Activated CD4-positive, alpha-beta T cell treated with anti-CD3 and anti-CD28 coated beads, Interleukin-2, amount 10 ng/mL, durations not matched to agents 7 days and 5 days (primary cell): ENCODE results near the gene CFAP107. TPM values are rescaled to one million over a fixed set of nuclear protein-coding genes. Genes with fewer than 3 reads are reported as not detected.

ENCODE experiments used
- CTCF ChIA-PET: fragments of 350-600 bp; sonication (Branson Sonifier 250); formaldehyde crosslinking; loops from one replicate; lab custom pipeline; 2021; ENCODE audit warnings: antibody characterized with exemption; lab: Charles Lee
- POLR2A ChIA-PET: fragments of 350-600 bp; sonication (Branson Sonifier 250); formaldehyde crosslinking; loops from one replicate; lab custom pipeline; 2021; ENCODE audit warnings: antibody characterized with exemption; lab: Charles Lee
- DNase-seq: peaks from one replicate; pipeline ENCODE4 v3.0.0-alpha.2; 2020
- H3K27ac Mint-ChIP-seq: one replicate; pipeline ENCODE4 v1.8.0; 2021; ENCODE audit warnings: mild to moderate bottlenecking, moderate library complexity, mixed read lengths
- H3K27me3 Mint-ChIP-seq: one replicate; pipeline ENCODE4 v1.8.0; 2021; ENCODE audit warnings: mixed read lengths
- H3K36me3 Mint-ChIP-seq: one replicate; pipeline ENCODE4 v1.8.0; 2021; ENCODE audit warnings: low read depth, mixed read lengths
- H3K4me1 Mint-ChIP-seq: one replicate; pipeline ENCODE4 v1.8.0; 2021; ENCODE audit warnings: mixed read lengths
- H3K4me3 Mint-ChIP-seq: one replicate; pipeline ENCODE4 v1.8.0; 2021; ENCODE audit warnings: mild to moderate bottlenecking, moderate library complexity, mixed read lengths
- H3K9me3 Mint-ChIP-seq: one replicate; pipeline ENCODE4 v1.8.0; 2021; ENCODE audit warnings: mixed read lengths
- total RNA-seq, 2 experiments: library from RNA; stranded (reverse); gene quantifications; one replicate each; pipeline ENCODE4 v1.2.3, GENCODE V29; 2021

Gene CFAP107
- total RNA-seq, 2 experiments from 2014 or later = not detected

DNA sequence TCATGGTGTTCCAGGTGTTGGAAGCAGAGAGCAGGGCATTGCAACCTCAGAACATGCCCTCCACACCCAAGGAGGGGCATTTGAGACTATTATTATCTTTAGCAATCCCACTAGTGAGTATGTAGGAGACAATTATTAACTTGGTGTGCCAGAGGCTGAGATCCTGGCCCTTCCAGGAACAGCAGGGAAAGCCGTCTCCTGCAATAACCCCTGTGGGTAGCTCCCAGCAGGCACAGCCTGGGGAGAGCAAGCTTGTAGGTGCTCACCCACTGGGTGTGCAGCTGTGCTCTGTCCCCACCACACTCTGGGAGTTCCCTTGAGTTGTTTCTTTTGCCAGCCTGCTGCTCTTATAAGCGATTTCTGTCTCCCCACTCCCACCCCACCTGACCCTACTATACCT is 10.3 kb downstream of the CFAP107 start:
- ChIA-PET CTCF (no interaction called here), POLR2A (no interaction called here)
- H3K4me3 Mint-ChIP-seq = no peak overlapping the region
- H3K4me1 Mint-ChIP-seq = no peaks in the 10 kb centered on the region
- no peaks in the 10 kb centered on the region for H3K9me3 Mint-ChIP-seq
- DNase-seq = no peak
- no peaks in the 10 kb centered on the region for H3K36me3 Mint-ChIP-seq
- no peak overlapping the region for H3K27ac Mint-ChIP-seq
- H3K27me3 Mint-ChIP-seq = peaks cover 12% of the 10 kb centered on the region

DNA sequence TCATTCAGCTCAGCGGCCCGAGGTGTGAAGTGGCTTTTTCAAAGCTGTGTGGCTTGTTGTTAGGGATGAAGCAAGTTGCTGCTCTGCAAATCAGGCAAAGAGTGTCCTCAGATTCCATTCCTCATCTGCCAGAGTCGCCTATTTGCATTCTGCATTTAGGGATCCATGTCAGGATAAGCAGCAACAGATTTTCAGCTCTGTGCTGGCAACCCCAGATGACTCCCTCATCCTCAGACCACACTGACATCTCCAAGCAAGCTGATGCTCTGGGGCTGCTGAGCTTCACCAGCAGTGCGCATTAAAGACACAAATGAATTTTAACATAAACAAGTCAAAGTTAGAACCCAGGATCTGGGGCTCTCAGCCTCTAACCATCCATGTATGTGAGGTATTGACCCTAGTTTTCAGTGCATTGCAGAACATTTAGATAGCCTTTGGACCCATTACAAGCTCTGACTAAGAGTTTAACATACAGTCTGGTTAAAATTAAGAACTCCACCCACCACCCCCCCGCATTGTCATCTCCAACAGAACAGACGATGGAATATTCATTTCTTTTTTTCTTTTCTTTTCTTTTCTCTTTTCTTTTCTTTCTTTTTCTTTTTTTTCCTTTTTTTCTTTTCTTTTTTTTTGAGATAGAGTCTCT is 10.9 kb downstream of the CFAP107 start:
- Mint-ChIP-seq H3K27me3 (peaks cover 8% of the 10 kb centered on the region), H3K4me1 (no peaks in the 10 kb centered on the region), H3K36me3 (no peaks in the 10 kb centered on the region), H3K27ac (no peak overlapping the region), H3K4me3 (no peak overlapping the region), H3K9me3 (no peaks in the 10 kb centered on the region)
- CTCF ChIA-PET = no interaction called here
- DNase-seq = no peak
- POLR2A ChIA-PET = no interaction called here

DNA sequence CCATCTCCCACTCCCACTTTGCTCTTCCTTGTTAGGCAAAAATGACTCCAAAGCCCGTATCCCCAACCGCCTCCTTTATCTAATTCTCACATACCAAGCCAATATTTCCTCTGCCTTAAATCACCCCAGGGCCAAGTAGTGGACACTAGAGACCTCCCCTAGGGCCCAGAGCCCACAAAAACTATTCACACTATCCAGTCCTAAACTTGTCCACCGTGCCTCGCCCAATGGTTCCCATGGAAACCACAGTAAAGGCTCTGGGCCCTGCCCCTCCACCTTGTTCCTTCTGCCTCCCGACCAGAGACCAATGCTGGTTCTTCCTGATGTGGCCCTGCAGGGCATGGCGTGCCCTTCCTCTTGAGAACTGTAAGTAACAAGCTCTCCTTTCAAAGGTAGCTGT is 11.8 kb downstream of the CFAP107 start:
- DNase-seq = no peak
- ChIA-PET POLR2A (no interaction called here), CTCF (no interaction called here)
- H3K27ac Mint-ChIP-seq = no peak overlapping the region
- H3K36me3 Mint-ChIP-seq = no peaks in the 10 kb centered on the region
- H3K9me3 Mint-ChIP-seq = no peaks in the 10 kb centered on the region
- H3K27me3 Mint-ChIP-seq = peaks cover 6% of the 10 kb centered on the region
- H3K4me3 Mint-ChIP-seq = no peak overlapping the region
- H3K4me1 Mint-ChIP-seq = no peaks in the 10 kb centered on the region

DNA sequence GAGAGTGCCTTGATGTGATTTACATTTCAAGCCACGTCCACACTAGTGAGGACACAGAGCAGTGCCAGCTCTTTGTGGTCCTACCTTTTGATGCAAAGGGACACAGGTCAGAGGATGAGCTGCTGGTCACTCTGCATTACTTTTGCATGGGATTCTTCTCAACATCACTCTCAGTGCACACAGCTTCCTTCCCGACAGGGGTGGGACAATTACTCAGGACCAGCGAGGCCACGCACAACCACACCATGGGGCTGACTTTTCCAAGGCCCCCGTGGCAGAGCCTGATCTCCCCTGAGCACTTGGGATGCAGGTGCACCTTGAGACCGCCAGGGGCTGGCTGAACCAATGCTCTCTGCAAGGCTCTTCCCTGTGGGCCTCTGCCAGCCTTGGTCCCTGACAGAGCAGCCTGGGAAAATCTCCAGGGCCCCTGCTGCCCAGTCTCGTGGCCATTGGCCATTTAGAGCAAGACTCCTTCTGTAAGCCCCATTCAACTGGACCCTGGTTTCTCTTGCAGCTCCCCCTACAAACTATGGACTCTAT is 14.3 kb downstream of the CFAP107 start:
- CTCF ChIA-PET = no interaction called here
- no peaks in the 10 kb centered on the region for H3K36me3 Mint-ChIP-seq

DNA sequence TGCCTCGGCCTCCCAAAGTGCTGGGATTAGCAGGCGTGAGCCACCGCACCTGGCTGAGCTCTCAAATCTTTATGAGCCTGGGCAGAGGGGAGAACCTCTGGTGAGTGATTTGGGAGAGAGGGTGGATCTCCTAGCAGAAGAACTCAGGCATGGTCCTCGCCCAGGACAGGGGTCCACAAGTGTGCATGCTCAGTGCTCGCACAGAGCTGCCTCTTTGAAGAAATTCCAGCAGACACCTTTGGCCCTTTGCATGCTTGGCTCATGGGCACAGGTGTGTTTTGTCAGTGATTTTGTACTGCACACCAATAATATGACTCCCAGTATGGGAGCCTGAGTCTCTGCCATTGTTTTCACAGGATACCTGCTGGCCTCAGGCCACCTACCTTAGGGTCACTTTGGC is 15.8 kb downstream of the CFAP107 start:
- Mint-ChIP-seq H3K4me3 (no peak overlapping the region), H3K27me3 (peaks cover 7% of the 10 kb centered on the region), H3K36me3 (no peaks in the 10 kb centered on the region), H3K4me1 (no peaks in the 10 kb centered on the region), H3K9me3 (no peaks in the 10 kb centered on the region), H3K27ac (no peak overlapping the region)
- ChIA-PET CTCF (no interaction called here), POLR2A (no interaction called here)
- DNase-seq = no peak

More for the DNA sequence above, 14.3 kb downstream of the CFAP107 start:
- Mint-ChIP-seq H3K9me3 (no peaks in the 10 kb centered on the region), H3K27me3 (peaks cover 4% of the 10 kb centered on the region), H3K4me1 (no peaks in the 10 kb centered on the region), H3K27ac (no peak overlapping the region), H3K4me3 (no peak overlapping the region)
- DNase-seq = no peak
- POLR2A ChIA-PET = no interaction called here

DNA sequence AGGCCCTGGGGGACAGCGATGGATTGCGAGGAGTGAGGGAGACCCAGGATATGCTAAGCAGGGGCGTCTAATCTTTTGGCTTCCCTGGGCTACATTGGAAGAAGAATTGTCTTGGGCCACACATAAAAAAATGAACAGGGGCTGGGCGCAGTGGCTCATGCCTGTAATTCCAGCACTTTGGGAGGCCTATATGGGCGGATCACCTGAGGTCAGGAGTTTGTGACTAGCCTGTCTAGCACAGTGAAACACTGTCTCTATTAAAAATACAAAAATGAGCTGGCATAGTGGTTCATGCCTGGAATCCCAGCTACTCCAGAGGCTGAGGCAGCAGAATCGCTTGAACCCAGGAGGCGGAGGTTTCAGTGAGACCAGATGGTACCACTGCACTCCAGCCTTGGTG is 16.8 kb downstream of the CFAP107 start:
- H3K4me1 Mint-ChIP-seq = no peaks in the 10 kb centered on the region
- no peak overlapping the region for H3K4me3 Mint-ChIP-seq
- ChIA-PET CTCF (interaction anchor here (1.0 kb wide), 1 partner anchor 12 kb away, joined by 3 read pairs; no protein-coding TSS in a partner anchor), POLR2A (no interaction called here)
- no peak for DNase-seq
- H3K9me3 Mint-ChIP-seq = no peaks in the 10 kb centered on the region
- H3K36me3 Mint-ChIP-seq = no peaks in the 10 kb centered on the region
- H3K27ac Mint-ChIP-seq = no peak overlapping the region
- H3K27me3 Mint-ChIP-seq = peaks cover 11% of the 10 kb centered on the region

DNA sequence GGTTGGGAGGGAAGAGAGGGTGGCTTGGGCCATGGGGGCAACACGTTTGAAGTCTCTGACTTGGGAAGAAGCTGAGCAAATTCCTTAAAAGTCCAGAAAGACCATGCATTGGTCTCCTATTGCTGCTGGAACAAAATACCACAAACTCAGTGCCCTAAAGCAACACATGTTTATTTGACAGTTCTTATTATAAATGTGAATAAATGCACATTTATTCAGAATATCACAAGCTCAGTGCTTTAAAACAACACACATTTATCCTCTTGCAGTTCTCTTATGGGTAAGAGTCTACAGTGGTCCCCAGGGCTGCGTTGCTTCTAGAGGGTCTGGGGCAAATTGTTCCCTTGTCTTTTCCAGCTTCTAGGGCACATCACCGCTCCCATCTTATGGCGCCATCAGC is 17.5 kb downstream of the CFAP107 start:
- H3K9me3 Mint-ChIP-seq = no peaks in the 10 kb centered on the region
- peaks cover 14% of the 10 kb centered on the region for H3K27me3 Mint-ChIP-seq
- H3K4me3 Mint-ChIP-seq = no peak overlapping the region
- H3K27ac Mint-ChIP-seq = no peak overlapping the region
- POLR2A ChIA-PET = no interaction called here
- DNase-seq = no peak
- H3K4me1 Mint-ChIP-seq = no peaks in the 10 kb centered on the region
- H3K36me3 Mint-ChIP-seq = no peaks in the 10 kb centered on the region
- CTCF ChIA-PET = interaction anchor here (1.0 kb wide), 1 partner anchor 11 kb away, joined by 3 read pairs; no protein-coding TSS in a partner anchor

DNA sequence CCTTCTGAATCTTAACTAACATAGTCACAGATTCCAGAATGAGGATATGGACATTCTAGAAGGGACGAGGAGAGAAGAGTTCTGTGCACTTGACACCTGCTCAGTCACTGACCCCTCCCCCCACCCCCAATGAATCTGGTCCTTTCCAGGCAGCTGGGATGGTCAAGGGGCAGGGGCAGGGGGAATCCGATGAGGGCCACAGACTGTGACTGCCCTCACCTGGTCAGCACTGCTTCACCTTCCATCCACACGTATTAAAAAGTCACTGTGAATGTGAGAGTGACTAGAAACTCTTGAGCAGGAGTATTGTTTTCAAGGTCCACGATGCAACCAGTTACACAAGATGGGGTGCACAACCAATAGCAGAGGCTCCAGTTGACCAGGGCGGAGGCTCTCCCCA is 18.0 kb downstream of the CFAP107 start:
- no peaks in the 10 kb centered on the region for H3K9me3 Mint-ChIP-seq
- peaks cover 14% of the 10 kb centered on the region for H3K27me3 Mint-ChIP-seq
- ChIA-PET POLR2A (no interaction called here), CTCF (no interaction called here)
- H3K36me3 Mint-ChIP-seq = no peaks in the 10 kb centered on the region
- no peak overlapping the region for H3K27ac Mint-ChIP-seq
- no peak for DNase-seq
- no peaks in the 10 kb centered on the region for H3K4me1 Mint-ChIP-seq
- H3K4me3 Mint-ChIP-seq = no peak overlapping the region

DNA sequence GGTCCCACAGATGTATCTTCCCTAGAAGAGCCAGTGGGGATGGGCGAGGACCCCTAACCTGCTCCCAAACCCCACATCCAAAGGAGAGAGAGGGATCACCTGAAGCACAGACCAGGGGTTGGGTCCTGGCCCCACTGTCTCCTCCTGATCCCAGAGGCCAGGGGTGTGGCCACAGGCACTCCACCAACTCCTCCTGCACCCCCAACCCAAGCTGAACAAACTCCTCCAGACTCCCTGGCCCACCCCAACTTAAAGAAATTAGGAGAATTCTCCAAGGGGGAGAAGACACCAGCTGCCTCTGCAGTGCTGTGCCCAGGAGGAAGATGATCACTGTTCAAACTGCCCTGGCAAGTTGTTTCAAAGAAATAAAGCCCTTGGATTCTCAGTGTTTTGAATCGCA is 23.0 kb downstream of the CFAP107 start:
- ChIA-PET POLR2A (no interaction called here), CTCF (no interaction called here)
- no peak overlapping the region for H3K27ac Mint-ChIP-seq
- DNase-seq = no peak
- no peaks in the 10 kb centered on the region for H3K4me1 Mint-ChIP-seq
- no peak overlapping the region for H3K4me3 Mint-ChIP-seq
- peaks cover 20% of the 10 kb centered on the region for H3K27me3 Mint-ChIP-seq
- H3K36me3 Mint-ChIP-seq = no peaks in the 10 kb centered on the region
- no peaks in the 10 kb centered on the region for H3K9me3 Mint-ChIP-seq

DNA sequence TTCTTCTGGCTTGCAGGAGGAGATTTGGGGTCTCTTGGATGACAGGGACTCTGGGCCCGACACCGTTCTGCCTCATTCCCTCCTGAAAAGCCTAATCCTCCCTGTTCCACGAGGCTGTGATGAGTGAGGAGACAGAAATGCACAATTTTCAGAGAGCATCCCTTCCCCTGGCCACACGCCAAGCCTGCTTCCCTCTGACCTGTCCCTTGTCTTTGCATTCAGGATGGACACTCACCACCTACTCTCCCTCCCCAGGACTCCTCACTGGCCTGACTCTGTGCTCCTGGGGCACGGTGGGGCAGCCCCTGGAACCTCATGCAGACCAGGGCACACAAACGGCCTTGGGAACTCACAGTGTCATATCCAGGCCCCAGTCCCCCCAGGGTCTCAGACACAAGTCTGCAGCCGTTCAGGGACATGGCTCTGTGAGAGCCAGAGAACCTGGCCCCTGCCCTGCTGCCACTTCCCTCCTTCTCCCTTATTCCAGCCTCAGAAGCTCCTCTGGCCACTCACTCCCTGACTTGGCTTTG is 24.0 kb downstream of the CFAP107 start:
- no peak overlapping the region for H3K4me3 Mint-ChIP-seq
- no peaks in the 10 kb centered on the region for H3K4me1 Mint-ChIP-seq
- CTCF ChIA-PET = no interaction called here
- H3K36me3 Mint-ChIP-seq = no peaks in the 10 kb centered on the region
- no peak overlapping the region for H3K27ac Mint-ChIP-seq
- H3K9me3 Mint-ChIP-seq = no peaks in the 10 kb centered on the region
- DNase-seq = no peak
- peaks cover 20% of the 10 kb centered on the region for H3K27me3 Mint-ChIP-seq
- POLR2A ChIA-PET = no interaction called here

DNA sequence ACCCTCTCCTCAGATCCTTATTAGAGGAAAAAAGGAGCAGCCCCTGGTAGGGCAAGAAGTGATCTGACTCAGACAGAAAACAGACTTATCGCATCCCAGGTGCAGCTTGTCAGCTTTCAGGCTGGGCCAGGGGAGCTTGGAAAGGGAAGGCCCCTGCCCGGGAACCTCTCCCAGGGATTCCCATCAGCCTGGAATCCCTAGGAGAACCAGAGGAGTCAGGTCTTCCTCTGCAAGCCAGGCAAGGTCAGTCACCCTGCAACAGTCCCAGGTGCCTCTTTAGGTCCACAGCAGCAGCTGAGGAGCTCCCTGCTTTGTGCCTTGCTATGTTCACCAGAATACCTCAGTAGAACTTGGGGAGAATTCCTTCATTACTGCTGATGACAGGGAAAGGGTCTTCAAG is 24.6 kb downstream of the CFAP107 start:
- POLR2A ChIA-PET = no interaction called here
- Mint-ChIP-seq H3K36me3 (no peaks in the 10 kb centered on the region), H3K9me3 (no peaks in the 10 kb centered on the region), H3K4me3 (no peak overlapping the region), H3K4me1 (no peaks in the 10 kb centered on the region), H3K27ac (no peak overlapping the region), H3K27me3 (peaks cover 18% of the 10 kb centered on the region)
- CTCF ChIA-PET = no interaction called here
- no peak for DNase-seq

DNA sequence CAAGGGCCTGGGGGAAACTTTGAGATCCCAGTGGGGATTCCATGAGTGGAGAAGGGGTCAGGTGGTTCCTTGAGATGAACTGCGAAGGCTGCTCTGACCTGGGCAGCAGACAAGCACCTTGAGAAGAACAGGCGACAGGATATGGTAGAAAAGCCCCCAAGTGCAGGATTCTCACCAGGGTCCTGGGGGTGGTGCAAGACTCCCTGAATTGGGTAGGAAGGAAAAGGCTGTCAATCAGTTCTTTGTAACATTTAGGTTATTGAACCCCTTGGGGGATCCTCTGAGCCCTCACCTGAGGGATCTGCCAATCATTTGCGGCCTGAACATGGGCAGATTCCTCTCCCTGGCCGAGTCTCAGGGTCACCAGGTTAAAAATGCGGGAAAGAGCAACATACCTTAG is 25.2 kb downstream of the CFAP107 start:
- DNase-seq = no peak
- H3K4me1 Mint-ChIP-seq = no peaks in the 10 kb centered on the region
- H3K4me3 Mint-ChIP-seq = no peak overlapping the region
- no peaks in the 10 kb centered on the region for H3K36me3 Mint-ChIP-seq
- ChIA-PET POLR2A (no interaction called here), CTCF (no interaction called here)
- no peaks in the 10 kb centered on the region for H3K9me3 Mint-ChIP-seq
- no peak overlapping the region for H3K27ac Mint-ChIP-seq
- H3K27me3 Mint-ChIP-seq = peaks cover 17% of the 10 kb centered on the region

DNA sequence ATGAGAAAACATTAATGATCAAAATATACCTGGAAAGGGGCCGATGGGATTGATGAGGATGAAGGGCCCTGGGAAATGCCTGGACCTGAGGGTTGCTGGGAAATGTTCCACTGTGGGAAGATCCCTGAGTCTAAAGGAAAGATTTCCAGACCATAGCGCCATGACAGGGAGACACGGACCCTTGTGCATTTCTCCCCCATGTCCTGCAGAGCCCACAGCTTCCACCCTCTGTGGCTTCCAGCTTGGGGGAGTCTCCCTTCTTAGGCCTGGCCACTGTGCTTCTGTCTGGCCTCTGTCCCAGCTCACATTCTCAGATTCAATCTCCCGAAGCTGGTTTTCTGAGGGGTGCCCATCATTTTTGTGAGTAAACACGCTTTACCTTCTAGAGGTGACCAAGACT is 26.5 kb downstream of the CFAP107 start:
- ChIA-PET POLR2A (no interaction called here), CTCF (no interaction called here)
- no peaks in the 10 kb centered on the region for H3K4me1 Mint-ChIP-seq
- DNase-seq = no peak
- no peak overlapping the region for H3K4me3 Mint-ChIP-seq
- peaks cover 10% of the 10 kb centered on the region for H3K27me3 Mint-ChIP-seq
- H3K27ac Mint-ChIP-seq = no peak overlapping the region
- no peaks in the 10 kb centered on the region for H3K9me3 Mint-ChIP-seq
- H3K36me3 Mint-ChIP-seq = no peaks in the 10 kb centered on the region

DNA sequence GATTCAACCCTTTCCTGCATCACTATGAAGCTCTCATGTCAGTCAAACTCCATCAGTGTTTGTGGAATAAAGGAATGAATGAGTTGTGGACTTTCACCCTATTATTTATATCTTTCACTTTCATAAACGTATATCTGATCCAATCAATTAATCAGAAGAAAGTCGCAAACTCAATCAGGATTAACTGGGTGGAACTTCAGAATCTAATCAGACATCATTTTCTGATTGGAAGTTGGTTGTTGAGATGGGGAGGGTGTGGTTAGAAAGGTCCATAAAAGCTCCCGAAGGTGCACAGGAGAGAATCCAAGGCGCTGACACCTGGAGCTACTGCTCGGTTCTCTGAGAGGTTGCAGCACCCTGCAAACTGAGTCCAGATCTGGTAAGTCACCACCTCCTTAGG is 27.4 kb downstream of the CFAP107 start, which contains the start of gene PRAMEF12:
PRAMEF12 (plus strand) TSS at position 301 of the 400 bp plus-strand sequence. CDS start 1,130 bp downstream, outside the sequence.
- ChIA-PET POLR2A (no interaction called here), CTCF (no interaction called here)
- Mint-ChIP-seq H3K27ac (no peak within 1 kb of the TSS), H3K9me3 (no peaks in the 10 kb centered on the region), H3K4me3 (no peak within 1 kb of the TSS), H3K27me3 (peaks cover 6% of the 10 kb centered on the region), H3K36me3 (no peaks in the 10 kb centered on the region), H3K4me1 (no peaks in the 10 kb centered on the region)
- no peak for DNase-seq
